Esophagus muscularis mucosa (tissue), 4 donors: ENCODE data around the gene DHRS7. TPM values are rescaled to one million over a fixed set of nuclear protein-coding genes. Genes with fewer than 3 reads are reported as not detected.

Source experiments
- DNase-seq: peaks from one replicate; pipeline ENCODE4 v3.0.0-alpha.2; 2017; ENCODE audit errors: extremely low spot score
- H3K27ac ChIP-seq, 4 donors: fragments of 200-600 bp; sonication (generic); replicated peaks in 1 of 4; 1 replicate in 3 of 4; 2 replicates in 1 of 4; pipeline ENCODE4 v1.5.1; 2016 to 2019; ENCODE audit warnings: mild to moderate bottlenecking in 1 of 4
- H3K27me3 ChIP-seq, 4 donors: fragments of 200-600 bp; sonication (generic); one replicate each; pipeline versions ENCODE4 v1.5.1 to v1.6.0; 2016 to 2019
- H3K36me3 ChIP-seq, 4 donors: fragments of 200-600 bp; sonication (generic); one replicate each; pipeline ENCODE4 v1.5.1; 2016 to 2019
- H3K4me1 ChIP-seq, 4 donors: fragments of 200-600 bp; sonication (generic); one replicate each; pipeline ENCODE4 v1.5.1; 2016 to 2019
- H3K4me3 ChIP-seq, 4 donors: fragments of 200-600 bp; sonication (generic); 1 replicate in 2 of 4; 2 replicates in 2 of 4; pipeline ENCODE4 v1.5.1; 2016 to 2019; ENCODE audit warnings: mild to moderate bottlenecking in 4 of 4, moderate library complexity in 1 of 4
- H3K9me3 ChIP-seq, 4 donors: fragments of 200-600 bp; sonication (generic); 1 replicate in 3 of 4; 2 replicates in 1 of 4; pipeline ENCODE4 v1.5.1; 2016 to 2019
- CTCF ChIP-seq, 3 experiments: fragments of 200-600 bp in 2 of 3; fragments of 450-650 bp in 1 of 3; sonication (generic) in 2 of 3; IDR thresholded peaks; one replicate each; pipeline ENCODE4 v1.5.1; 2017 to 2019; ENCODE audit warnings: antibody characterized with exemption in 3 of 3, mild to moderate bottlenecking in 2 of 3, moderate library complexity in 1 of 3
- EP300 ChIP-seq: sonication (generic); formaldehyde crosslinking; IDR thresholded peaks from one replicate; pipeline ENCODE4 v1.6.1; 2017; ENCODE audit warnings: antibody characterized with exemption
- POLR2A ChIP-seq: fragments of 450-650 bp; IDR thresholded peaks from one replicate; pipeline ENCODE4 v1.6.1; 2017; ENCODE audit warnings: antibody characterized with exemption, moderate library complexity, mild to moderate bottlenecking, low read depth
- POLR2AphosphoS5 ChIP-seq, 2 donors: sonication (generic); formaldehyde crosslinking; IDR thresholded peaks; one replicate each; pipeline ENCODE4 v1.6.1; 2017; ENCODE audit warnings: antibody characterized with exemption in 2 of 2
- WGBS: methylation state at CpG from one replicate; pipeline ENCODE4 v1.1.5; 2018; 5-methylcytosine and 5-hydroxymethylcytosine counted together
- intact Hi-C: fragments of 100-400 bp; cut with DNase I; formaldehyde crosslinking; loops from one replicate; pipeline ENCODE4 v1.15.1; 2023
- total RNA-seq, 4 donors: library from RNA; depleted of rRNA; stranded (reverse); fragments of >200 nt; gene quantifications; one replicate each; pipeline versions ENCODE4 v1.1.0 to v1.2.1, GENCODE V29; 2016

The DHRS7 gene
- total RNA-seq, 4 donors from 2014 or later, result 46.1 to 70.5 (median 59.5) TPM

GRCh38 chr14:60211153-60211552, 46.0 kb upstream of the DHRS7 start:
- intact Hi-C loops, result no loop called here
- TF ChIP-seq POLR2AphosphoS5 (IDR thresholded peaks at IDR 0.05) (no peak), CTCF (IDR thresholded peaks at IDR 0.05) (no peak), POLR2A (no peak)

DNA sequence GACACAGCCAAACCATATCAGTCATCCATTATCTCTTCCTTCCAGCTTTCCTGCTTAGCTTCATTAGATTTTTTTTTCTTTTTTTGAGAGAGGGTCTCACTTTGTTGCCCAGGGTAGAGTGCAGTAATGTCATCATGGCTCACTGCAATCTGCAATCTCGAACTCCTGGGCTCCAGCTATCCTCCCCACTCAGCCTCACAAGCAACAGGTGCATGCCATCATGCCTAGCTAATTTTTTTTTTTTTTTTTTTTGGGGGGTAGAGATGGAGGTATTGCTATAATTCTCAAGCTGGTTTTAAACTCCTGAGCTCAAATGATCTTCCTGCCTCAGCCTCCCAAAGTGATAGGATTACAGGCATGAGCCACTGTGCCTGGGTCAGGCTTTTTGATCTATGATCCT, 45.5 kb upstream of the DHRS7 start:
- H3K4me1 ChIP-seq, result peaks cover 0 to 17% (median 10%) of the 10 kb centered on the region in 4 donors
- H3K36me3 ChIP-seq, result no peaks in the 10 kb centered on the region
- H3K4me3 ChIP-seq, result no peak overlapping the region
- H3K27ac ChIP-seq, result no peak overlapping the region
- intact Hi-C loops, result no loop called here
- WGBS, result 82% methylated on average over 1 of the region's 1 CpG
- TF ChIP-seq POLR2AphosphoS5 (IDR thresholded peaks at IDR 0.05) (no peak), POLR2A (no peak), CTCF (IDR thresholded peaks at IDR 0.05) (no peak), EP300 (no peak)
- no peak for DNase-seq
- H3K27me3 ChIP-seq, result no peaks in the 10 kb centered on the region
- no peaks in the 10 kb centered on the region for H3K9me3 ChIP-seq

More at GRCh38 chr14:60211153-60211552, 46.0 kb upstream of the DHRS7 start:
- 89% methylated on average over 3 of the region's 3 CpGs for WGBS
- Histone ChIP-seq H3K4me3 (no peak overlapping the region), H3K27ac (no peak overlapping the region), H3K36me3 (no peaks in the 10 kb centered on the region), H3K4me1 (peaks cover 0 to 22% (median 13%) of the 10 kb centered on the region in 4 donors), H3K9me3 (no peaks in the 10 kb centered on the region), H3K27me3 (no peaks in the 10 kb centered on the region)
- no peak for DNase-seq

GRCh38 chr14:60206837-60207533, 41.8 kb upstream of the DHRS7 start:
- no peaks in the 10 kb centered on the region for H3K9me3 ChIP-seq
- peaks cover 0 to 15% (median 0%) of the 10 kb centered on the region in 4 donors for H3K4me1 ChIP-seq
- 88% methylated on average over 6 of the region's 6 CpGs for WGBS
- no peaks in the 10 kb centered on the region for H3K36me3 ChIP-seq
- no peak overlapping the region for H3K27ac ChIP-seq
- intact Hi-C loops, result no loop called here
- no peak for DNase-seq
- TF ChIP-seq POLR2AphosphoS5 (IDR thresholded peaks at IDR 0.05), result no peak
- TF ChIP-seq EP300, result no peak
- TF ChIP-seq POLR2A, result no peak
- TF ChIP-seq CTCF (IDR thresholded peaks at IDR 0.05), result no peak
- H3K27me3 ChIP-seq, result no peaks in the 10 kb centered on the region
- no peak overlapping the region for H3K4me3 ChIP-seq

- Histone ChIP-seq H3K36me3 (no peaks in the 10 kb centered on the region), H3K4me1 (peaks cover 0 to 15% (median 0%) of the 10 kb centered on the region in 4 donors), H3K27ac (no peak overlapping the region), H3K9me3 (no peaks in the 10 kb centered on the region), H3K4me3 (no peak overlapping the region), H3K27me3 (no peaks in the 10 kb centered on the region)
- WGBS, result 85% methylated on average over 7 of the region's 7 CpGs
- no peak for DNase-seq
- no peak for TF ChIP-seq POLR2AphosphoS5 (IDR thresholded peaks at IDR 0.05)
- TF ChIP-seq EP300, result no peak
- no peak for TF ChIP-seq CTCF (IDR thresholded peaks at IDR 0.05)
- no peak for TF ChIP-seq POLR2A
- intact Hi-C loops, result no loop called here
Measured at GRCh38 chr14:60206249-60206670, 41.1 kb upstream of the DHRS7 start.
